Subcutaneous adipose tissue (tissue), 4 donors: ENCODE results near the gene ACADVL. TPM values are rescaled to one million over a fixed set of nuclear protein-coding genes. Genes with fewer than 3 reads are reported as not detected.

ENCODE experiments used
- CTCF ChIP-seq: fragments of 450-650 bp; IDR thresholded peaks from one replicate; pipeline ENCODE4 v1.5.1; 2016; ENCODE audit warnings: low read depth, mild to moderate bottlenecking, control low read depth, antibody characterized with exemption, moderate library complexity
- total RNA-seq, 4 donors: library from RNA; depleted of rRNA; stranded (reverse); fragments of >200 nt; gene quantifications; one replicate each; pipeline ENCODE4 v1.1.0, GENCODE V29; 2016

Gene ACADVL
- total RNA-seq, 4 donors from 2014 or later = 533 to 1,103 (median 672) TPM

GRCh38 chr17:7240375-7240774 is 20.6 kb downstream of the ACADVL start:
- TF ChIP-seq CTCF = no peak

GRCh38 chr17:7241090-7241733 is 21.5 kb downstream of the ACADVL start:
- TF ChIP-seq CTCF = no peak

- no peak for TF ChIP-seq CTCF
Measured at GRCh38 chr17:7241783-7242716, 22.3 kb downstream of the ACADVL start, which contains the start of gene GABARAP. Gene GABARAP, minus strand, starts transcription at chr17:7242449. Its CDS starts 119 bp downstream, at chr17:7242330.

GRCh38 chr17:7242717-7243452 is 23.1 kb downstream of the ACADVL start:
- no peak for TF ChIP-seq CTCF

- no peak for TF ChIP-seq CTCF
Measured at GRCh38 chr17:7243453-7243729, 23.7 kb downstream of the ACADVL start.

- no peak for TF ChIP-seq CTCF
Measured at GRCh38 chr17:7246779-7247178, 27.0 kb downstream of the ACADVL start.

GRCh38 chr17:7248796-7249195 is 29.1 kb downstream of the ACADVL start:
- TF ChIP-seq CTCF = no peak
